ENCODE measurements around the gene COL15A1.

COL15A1 gene

GRCh38 chr9:99027443-99027842 is 83.7 kb downstream of the COL15A1 start:
- H3K36me3 ChIP-seq (ENCODE audit: control insufficient read depth, insufficient read depth, low read length): no peaks in the 10 kb centered on the region

GRCh38 chr9:99029083-99029645 is 85.5 kb downstream of the COL15A1 start:
- no peak for DNase-seq
- no peak overlapping the region for H2AK5ac ChIP-seq (ENCODE audit: low read length)
- no peak overlapping the region for H3K18ac ChIP-seq (ENCODE audit: low read length)
- no peak overlapping the region for H3K56ac ChIP-seq (ENCODE audit: low read length)
- no CpG with 5 or more reads among the region's 2 CpGs for WGBS (ENCODE audit: extremely low coverage, insufficient coverage, low lambda C conversion rate)
- H2BK5ac ChIP-seq (ENCODE audit: low read length): no peak overlapping the region
- H3K27me3 ChIP-seq (ENCODE audit: insufficient read depth, low read length, poor library complexity): no peaks in the 10 kb centered on the region
- H3K4me3 ChIP-seq (ENCODE audit: low read length): no peak overlapping the region
- no peak overlapping the region for H4K5ac ChIP-seq (ENCODE audit: low read length)
- H3K9ac ChIP-seq (ENCODE audit: low read length): no peak overlapping the region
- H2BK15ac ChIP-seq (replicated peaks; ENCODE audit: low read depth): no peak overlapping the region
- H3K4me1 ChIP-seq (ENCODE audit: control insufficient read depth, low read depth, low read length): no peaks in the 10 kb centered on the region
- no peak overlapping the region for H3K27ac ChIP-seq (ENCODE audit: low read depth, low read length)
- H3K4me2 ChIP-seq (ENCODE audit: low read length): no peak overlapping the region
- no peak overlapping the region for H3K23ac ChIP-seq (ENCODE audit: low read length)
- H4K8ac ChIP-seq (ENCODE audit: low read depth, low read length): no peak overlapping the region
- H3K79me1 ChIP-seq (ENCODE audit: low read length): no peaks in the 10 kb centered on the region
- H2BK120ac ChIP-seq (ENCODE audit: low read depth, low read length): no peak overlapping the region
- no peaks in the 10 kb centered on the region for H3K79me2 ChIP-seq (ENCODE audit: control insufficient read depth, insufficient read depth, low read length)
- H3K4ac ChIP-seq (ENCODE audit: low read depth, low read length): no peak overlapping the region
- H3K36me3 ChIP-seq (ENCODE audit: control insufficient read depth, insufficient read depth, low read length): no peaks in the 10 kb centered on the region

More at GRCh38 chr9:99027443-99027842, 83.7 kb downstream of the COL15A1 start:
- H4K5ac ChIP-seq (ENCODE audit: low read length): no peak overlapping the region
- no peak overlapping the region for H2BK5ac ChIP-seq (ENCODE audit: low read length)
- no CpG with 5 or more reads among the region's 1 CpG for WGBS (ENCODE audit: extremely low coverage, insufficient coverage, low lambda C conversion rate)
- H3K56ac ChIP-seq (ENCODE audit: low read length): no peak overlapping the region
- no peak overlapping the region for H2BK15ac ChIP-seq (replicated peaks; ENCODE audit: low read depth)
- H2AK5ac ChIP-seq (ENCODE audit: low read length): no peak overlapping the region
- no peak for DNase-seq
- H3K79me1 ChIP-seq (ENCODE audit: low read length): no peaks in the 10 kb centered on the region
- no peaks in the 10 kb centered on the region for H3K27me3 ChIP-seq (ENCODE audit: insufficient read depth, low read length, poor library complexity)
- no peak overlapping the region for H4K8ac ChIP-seq (ENCODE audit: low read depth, low read length)
- no peak overlapping the region for H2BK120ac ChIP-seq (ENCODE audit: low read depth, low read length)
- no peaks in the 10 kb centered on the region for H3K79me2 ChIP-seq (ENCODE audit: control insufficient read depth, insufficient read depth, low read length)
- H3K27ac ChIP-seq (ENCODE audit: low read depth, low read length): no peak overlapping the region
- no peaks in the 10 kb centered on the region for H3K4me1 ChIP-seq (ENCODE audit: control insufficient read depth, low read depth, low read length)
- no peak overlapping the region for H3K4me2 ChIP-seq (ENCODE audit: low read length)
- H3K4me3 ChIP-seq (ENCODE audit: low read length): no peak overlapping the region
- H3K23ac ChIP-seq (ENCODE audit: low read length): no peak overlapping the region
- H3K9ac ChIP-seq (ENCODE audit: low read length): no peak overlapping the region
- H3K18ac ChIP-seq (ENCODE audit: low read length): no peak overlapping the region
- no peak overlapping the region for H3K4ac ChIP-seq (ENCODE audit: low read depth, low read length)

GRCh38 chr9:99030092-99030511 is 86.4 kb downstream of the COL15A1 start:
- Histone ChIP-seq H3K79me2 (ENCODE audit: control insufficient read depth, insufficient read depth, low read length) (no peaks in the 10 kb centered on the region), H4K8ac (ENCODE audit: low read depth, low read length) (no peak overlapping the region), H3K9ac (ENCODE audit: low read length) (no peak overlapping the region), H3K4me2 (ENCODE audit: low read length) (no peak overlapping the region), H2AK5ac (ENCODE audit: low read length) (no peak overlapping the region), H3K18ac (ENCODE audit: low read length) (no peak overlapping the region), H2BK5ac (ENCODE audit: low read length) (no peak overlapping the region), H2BK15ac (replicated peaks; ENCODE audit: low read depth) (no peak overlapping the region), H3K4me3 (ENCODE audit: low read length) (no peak overlapping the region), H3K36me3 (ENCODE audit: control insufficient read depth, insufficient read depth, low read length) (no peaks in the 10 kb centered on the region), H3K27ac (ENCODE audit: low read depth, low read length) (no peak overlapping the region), H3K27me3 (ENCODE audit: insufficient read depth, low read length, poor library complexity) (no peaks in the 10 kb centered on the region), H3K23ac (ENCODE audit: low read length) (no peak overlapping the region), H3K56ac (ENCODE audit: low read length) (no peak overlapping the region), H3K4ac (ENCODE audit: low read depth, low read length) (no peak overlapping the region), H4K5ac (ENCODE audit: low read length) (no peak overlapping the region), H3K4me1 (ENCODE audit: control insufficient read depth, low read depth, low read length) (no peaks in the 10 kb centered on the region), H2BK120ac (ENCODE audit: low read depth, low read length) (no peak overlapping the region), H3K79me1 (ENCODE audit: low read length) (no peaks in the 10 kb centered on the region)
- no peak for DNase-seq
- no CpG with 5 or more reads among the region's 3 CpGs for WGBS (ENCODE audit: extremely low coverage, insufficient coverage, low lambda C conversion rate)

GRCh38 chr9:99030610-99031109 is 87.0 kb downstream of the COL15A1 start:
- H3K79me1 ChIP-seq (ENCODE audit: low read length): no peaks in the 10 kb centered on the region
- H3K23ac ChIP-seq (ENCODE audit: low read length): no peak overlapping the region
- no CpG with 5 or more reads among the region's 3 CpGs for WGBS (ENCODE audit: extremely low coverage, insufficient coverage, low lambda C conversion rate)
- no peaks in the 10 kb centered on the region for H3K27me3 ChIP-seq (ENCODE audit: insufficient read depth, low read length, poor library complexity)
- H3K56ac ChIP-seq (ENCODE audit: low read length): no peak overlapping the region
- no peaks in the 10 kb centered on the region for H3K79me2 ChIP-seq (ENCODE audit: control insufficient read depth, insufficient read depth, low read length)
- H4K8ac ChIP-seq (ENCODE audit: low read depth, low read length): no peak overlapping the region
- H3K4me3 ChIP-seq (ENCODE audit: low read length): no peak overlapping the region
- H3K4me2 ChIP-seq (ENCODE audit: low read length): no peak overlapping the region
- DNase-seq: no peak
- H4K5ac ChIP-seq (ENCODE audit: low read length): no peak overlapping the region
- no peak overlapping the region for H3K27ac ChIP-seq (ENCODE audit: low read depth, low read length)
- no peak overlapping the region for H3K9ac ChIP-seq (ENCODE audit: low read length)
- no peak overlapping the region for H2BK120ac ChIP-seq (ENCODE audit: low read depth, low read length)
- H2BK5ac ChIP-seq (ENCODE audit: low read length): no peak overlapping the region
- H2AK5ac ChIP-seq (ENCODE audit: low read length): no peak overlapping the region
- H3K4ac ChIP-seq (ENCODE audit: low read depth, low read length): no peak overlapping the region
- H3K36me3 ChIP-seq (ENCODE audit: control insufficient read depth, insufficient read depth, low read length): no peaks in the 10 kb centered on the region
- H3K18ac ChIP-seq (ENCODE audit: low read length): no peak overlapping the region
- no peak overlapping the region for H2BK15ac ChIP-seq (replicated peaks; ENCODE audit: low read depth)
- H3K4me1 ChIP-seq (ENCODE audit: control insufficient read depth, low read depth, low read length): no peaks in the 10 kb centered on the region

GRCh38 chr9:99031319-99031718 is 87.6 kb downstream of the COL15A1 start:
- no peak overlapping the region for H3K56ac ChIP-seq (ENCODE audit: low read length)
- no peak overlapping the region for H2AK5ac ChIP-seq (ENCODE audit: low read length)
- no peak overlapping the region for H3K27ac ChIP-seq (ENCODE audit: low read depth, low read length)
- H3K23ac ChIP-seq (ENCODE audit: low read length): no peak overlapping the region
- H3K4me3 ChIP-seq (ENCODE audit: low read length): no peak overlapping the region
- WGBS (ENCODE audit: extremely low coverage, insufficient coverage, low lambda C conversion rate): no CpG with 5 or more reads among the region's 6 CpGs
- H4K8ac ChIP-seq (ENCODE audit: low read depth, low read length): no peak overlapping the region
- no peak for DNase-seq
- H2BK120ac ChIP-seq (ENCODE audit: low read depth, low read length): no peak overlapping the region
- no peak overlapping the region for H3K4ac ChIP-seq (ENCODE audit: low read depth, low read length)
- H3K9ac ChIP-seq (ENCODE audit: low read length): no peak overlapping the region
- H3K79me2 ChIP-seq (ENCODE audit: control insufficient read depth, insufficient read depth, low read length): no peaks in the 10 kb centered on the region
- no peak overlapping the region for H3K18ac ChIP-seq (ENCODE audit: low read length)
- no peaks in the 10 kb centered on the region for H3K36me3 ChIP-seq (ENCODE audit: control insufficient read depth, insufficient read depth, low read length)
- no peaks in the 10 kb centered on the region for H3K4me1 ChIP-seq (ENCODE audit: control insufficient read depth, low read depth, low read length)
- no peak overlapping the region for H3K4me2 ChIP-seq (ENCODE audit: low read length)
- H2BK5ac ChIP-seq (ENCODE audit: low read length): no peak overlapping the region
- no peaks in the 10 kb centered on the region for H3K79me1 ChIP-seq (ENCODE audit: low read length)
- no peaks in the 10 kb centered on the region for H3K27me3 ChIP-seq (ENCODE audit: insufficient read depth, low read length, poor library complexity)
- no peak overlapping the region for H2BK15ac ChIP-seq (replicated peaks; ENCODE audit: low read depth)
- no peak overlapping the region for H4K5ac ChIP-seq (ENCODE audit: low read length)

GRCh38 chr9:99031994-99032393 is 88.3 kb downstream of the COL15A1 start:
- H3K36me3 ChIP-seq (ENCODE audit: control insufficient read depth, insufficient read depth, low read length): no peaks in the 10 kb centered on the region
- H3K27ac ChIP-seq (ENCODE audit: low read depth, low read length): no peak overlapping the region
- no peak overlapping the region for H3K9ac ChIP-seq (ENCODE audit: low read length)
- H2BK120ac ChIP-seq (ENCODE audit: low read depth, low read length): no peak overlapping the region
- no peak overlapping the region for H3K56ac ChIP-seq (ENCODE audit: low read length)
- H3K23ac ChIP-seq (ENCODE audit: low read length): no peak overlapping the region
- no peak overlapping the region for H4K8ac ChIP-seq (ENCODE audit: low read depth, low read length)
- H3K4me2 ChIP-seq (ENCODE audit: low read length): no peak overlapping the region
- no peak overlapping the region for H3K18ac ChIP-seq (ENCODE audit: low read length)
- no peaks in the 10 kb centered on the region for H3K79me2 ChIP-seq (ENCODE audit: control insufficient read depth, insufficient read depth, low read length)
- H2AK5ac ChIP-seq (ENCODE audit: low read length): no peak overlapping the region
- no peaks in the 10 kb centered on the region for H3K4me1 ChIP-seq (ENCODE audit: control insufficient read depth, low read depth, low read length)
- no peak overlapping the region for H2BK5ac ChIP-seq (ENCODE audit: low read length)
- H3K27me3 ChIP-seq (ENCODE audit: insufficient read depth, low read length, poor library complexity): no peaks in the 10 kb centered on the region
- H4K5ac ChIP-seq (ENCODE audit: low read length): no peak overlapping the region
- H3K79me1 ChIP-seq (ENCODE audit: low read length): no peaks in the 10 kb centered on the region
- no peak for DNase-seq
- WGBS (ENCODE audit: extremely low coverage, insufficient coverage, low lambda C conversion rate): no CpG with 5 or more reads among the region's 5 CpGs
- H2BK15ac ChIP-seq (replicated peaks; ENCODE audit: low read depth): no peak overlapping the region
- H3K4me3 ChIP-seq (ENCODE audit: low read length): no peak overlapping the region
- no peak overlapping the region for H3K4ac ChIP-seq (ENCODE audit: low read depth, low read length)

All from mesendoderm (in vitro differentiated cells).